ENCODE results near the gene TSPAN33. TPM values are rescaled to one million over a fixed set of nuclear protein-coding genes. Genes with fewer than 3 reads are reported as not detected.
A peak's percentile ranks its signal among the peaks of the same experiment; 100 is the strongest.

TSPAN33 gene
- total RNA-seq, 4 donors from 2014 or later, result 1.9 to 15.5 (median 9.9) TPM

GRCh38 chr7:129205126-129205818, 60.8 kb downstream of the TSPAN33 start:
- ATAC-seq, result no peak
- WGBS, 2 donors (ENCODE audit: low coverage in 1 of 2), result 77 to 96% methylated on average over 5 to 9 of the region's 29 CpGs
- TF ChIP-seq CTCF (IDR thresholded peaks at IDR 0.05) (no peak), EP300 (IDR thresholded peaks at IDR 0.05) (no peak), POLR2A (IDR thresholded peaks at IDR 0.05) (no peak), POLR2AphosphoS5 (IDR thresholded peaks at IDR 0.05) (no peak)
- H3K9me3 ChIP-seq, result no peaks in the 10 kb centered on the region
- no peak overlapping the region for H3K4me3 ChIP-seq
- H3K36me3 ChIP-seq, result peaks cover 0 to 47% of the 10 kb centered on the region in 2 donors
- H3K27ac ChIP-seq, result no peak overlapping the region
- no peaks in the 10 kb centered on the region for H3K27me3 ChIP-seq
- peaks cover 0 to 2% (median 0%) of the 10 kb centered on the region in 3 donors for H3K4me1 ChIP-seq

- Histone ChIP-seq H3K9me3 (no peaks in the 10 kb centered on the region), H3K27ac (no peak overlapping the region), H3K36me3 (peaks cover 0 to 50% of the 10 kb centered on the region in 2 donors), H3K27me3 (no peaks in the 10 kb centered on the region), H3K4me3 (no peak overlapping the region), H3K4me1 (peaks cover 0 to 8% (median 0%) of the 10 kb centered on the region in 3 donors)
- TF ChIP-seq POLR2AphosphoS5 (IDR thresholded peaks at IDR 0.05) (no peak), POLR2A (IDR thresholded peaks at IDR 0.05) (no peak), CTCF (IDR thresholded peaks at IDR 0.05) (no peak), EP300 (IDR thresholded peaks at IDR 0.05) (no peak)
- WGBS, 2 donors (ENCODE audit: low coverage in 1 of 2), result 87 to 93% methylated on average over 3 of the region's 18 CpGs
- peak; percentile 10 for ATAC-seq
Measured at GRCh38 chr7:129205987-129206785, 61.7 kb downstream of the TSPAN33 start.

- H3K27me3 ChIP-seq, result no peaks in the 10 kb centered on the region
- TF ChIP-seq CTCF (IDR thresholded peaks at IDR 0.05), result no peak
- no peak for ATAC-seq
- H3K36me3 ChIP-seq, result peaks cover 0 to 71% of the 10 kb centered on the region in 2 donors
- 100% methylated on average over 1 of the region's 9 CpGs; no CpG with 5 or more reads in 1 of the 2 donors for WGBS, 2 donors (ENCODE audit: low coverage in 1 of 2)
- no peak overlapping the region for H3K27ac ChIP-seq
- no peak overlapping the region for H3K4me3 ChIP-seq
- H3K9me3 ChIP-seq, result no peaks in the 10 kb centered on the region
- peaks cover 0 to 8% (median 0%) of the 10 kb centered on the region in 3 donors for H3K4me1 ChIP-seq
Measured at GRCh38 chr7:129208667-129209066, 64.2 kb downstream of the TSPAN33 start.

GRCh38 chr7:129209067-129209926, 64.8 kb downstream of the TSPAN33 start:
- TF ChIP-seq EP300 (IDR thresholded peaks at IDR 0.05) (no peak), CTCF (IDR thresholded peaks at IDR 0.05) (no peak), POLR2A (IDR thresholded peaks at IDR 0.05) (no peak), POLR2AphosphoS5 (IDR thresholded peaks at IDR 0.05) (no peak)
- no peaks in the 10 kb centered on the region for H3K27me3 ChIP-seq
- no peak for ATAC-seq
- H3K9me3 ChIP-seq, result no peaks in the 10 kb centered on the region
- H3K4me1 ChIP-seq, result peaks cover 0 to 8% (median 0%) of the 10 kb centered on the region in 3 donors
- no peak overlapping the region for H3K4me3 ChIP-seq
- WGBS, 2 donors (ENCODE audit: low coverage in 1 of 2), result 53 to 76% methylated on average over 3 to 11 of the region's 15 CpGs
- H3K27ac ChIP-seq, result no peak overlapping the region
- H3K36me3 ChIP-seq, result peaks cover 0 to 71% of the 10 kb centered on the region in 2 donors
